GM10266 (cell line): ENCODE measurements around the gene PHF8.

Source experiments
- DNase-seq: peaks from one replicate; pipeline ENCODE4 v3.0.0; 2012; ENCODE audit errors: extremely low spot score
- CTCF ChIP-seq: IDR thresholded peaks from 2 replicates; pipeline ENCODE4 v1.5.1; 2012; ENCODE audit warnings: mild to moderate bottlenecking, low read depth; ENCODE audit not compliant: control insufficient read depth, insufficient read depth; ENCODE audit errors: missing control alignments

PHF8 gene

GRCh38 chrX:53926030-53926429 is 118.2 kb downstream of the PHF8 start:
- no peak for TF ChIP-seq CTCF
- DNase-seq, result no peak

GRCh38 chrX:53918702-53919101 is 125.6 kb downstream of the PHF8 start:
- DNase-seq, result no peak
- TF ChIP-seq CTCF, result no peak

DNA sequence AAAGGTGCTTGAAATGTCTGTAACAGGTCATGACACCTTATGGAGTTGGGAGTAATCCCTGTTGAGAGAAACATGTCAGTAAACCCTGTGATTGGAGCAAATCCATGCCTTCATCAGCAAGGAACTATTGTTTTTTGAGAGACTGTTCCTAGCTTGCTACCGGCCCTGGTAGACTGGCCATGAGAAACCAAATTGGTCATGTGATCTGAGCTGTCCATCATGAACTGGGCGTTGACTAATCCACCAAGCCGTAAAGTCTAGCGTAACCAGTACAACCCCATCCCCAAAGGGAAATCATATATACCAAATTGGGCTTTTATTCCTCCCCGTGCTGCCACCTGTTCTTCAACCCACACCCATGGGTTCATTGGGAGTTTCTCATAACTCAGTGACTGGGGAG is 143.7 kb downstream of the PHF8 start:
- TF ChIP-seq CTCF, result no peak
- DNase-seq, result no peak

GRCh38 chrX:53895270-53895669 is 149.0 kb downstream of the PHF8 start:
- no peak for DNase-seq
- no peak for TF ChIP-seq CTCF
